Measurements from ENCODE around the gene TEKTIP1. TPM values are rescaled to one million over a fixed set of nuclear protein-coding genes. Genes with fewer than 3 reads are reported as not detected.

The TEKTIP1 gene
- total and polyA plus RNA-seq, 9 of the 15 experiments (the other 6 are each of a cell fraction or from before 2014, with no cell fraction given), result 0.66 TPM; not detected in 8

DNA sequence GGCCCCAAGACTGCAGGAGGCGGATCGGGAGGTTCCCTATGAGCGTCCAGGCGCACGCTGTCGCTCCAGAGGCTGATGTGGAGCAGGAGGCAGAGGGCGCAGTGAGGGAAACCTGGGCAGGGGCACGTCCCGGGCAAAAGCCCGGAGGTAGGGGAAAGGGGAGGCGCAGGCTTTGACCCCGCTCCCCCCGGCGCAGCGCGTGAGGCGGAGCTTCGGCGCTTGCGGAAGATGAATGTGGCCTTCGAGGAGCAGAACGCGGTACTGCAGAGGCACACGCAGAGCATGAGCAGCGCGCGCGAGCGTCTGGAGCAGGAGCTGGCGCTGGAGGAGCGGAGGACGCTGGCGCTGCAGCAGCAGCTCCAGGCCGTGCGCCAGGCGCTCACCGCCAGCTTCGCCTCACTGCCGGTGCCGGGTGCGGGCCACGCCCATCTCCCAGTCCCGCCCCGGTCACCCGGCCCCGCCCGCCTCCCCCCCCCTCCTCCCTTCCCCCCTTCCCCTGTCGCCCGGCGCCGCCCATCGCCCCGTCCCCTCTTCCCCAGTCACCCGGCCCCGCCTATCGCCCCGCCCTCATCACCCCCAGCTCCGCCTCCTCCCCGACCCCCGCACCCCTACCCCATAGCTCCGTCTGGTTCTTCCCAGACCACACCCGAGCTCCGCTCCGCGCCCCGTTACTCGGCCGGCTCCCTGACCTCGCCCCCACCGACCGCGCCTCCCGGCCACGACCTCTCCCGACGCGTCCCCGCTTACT, 37.9 kb downstream of the TEKTIP1 start (continued):
- TF ChIP-seq, protein P1, sequence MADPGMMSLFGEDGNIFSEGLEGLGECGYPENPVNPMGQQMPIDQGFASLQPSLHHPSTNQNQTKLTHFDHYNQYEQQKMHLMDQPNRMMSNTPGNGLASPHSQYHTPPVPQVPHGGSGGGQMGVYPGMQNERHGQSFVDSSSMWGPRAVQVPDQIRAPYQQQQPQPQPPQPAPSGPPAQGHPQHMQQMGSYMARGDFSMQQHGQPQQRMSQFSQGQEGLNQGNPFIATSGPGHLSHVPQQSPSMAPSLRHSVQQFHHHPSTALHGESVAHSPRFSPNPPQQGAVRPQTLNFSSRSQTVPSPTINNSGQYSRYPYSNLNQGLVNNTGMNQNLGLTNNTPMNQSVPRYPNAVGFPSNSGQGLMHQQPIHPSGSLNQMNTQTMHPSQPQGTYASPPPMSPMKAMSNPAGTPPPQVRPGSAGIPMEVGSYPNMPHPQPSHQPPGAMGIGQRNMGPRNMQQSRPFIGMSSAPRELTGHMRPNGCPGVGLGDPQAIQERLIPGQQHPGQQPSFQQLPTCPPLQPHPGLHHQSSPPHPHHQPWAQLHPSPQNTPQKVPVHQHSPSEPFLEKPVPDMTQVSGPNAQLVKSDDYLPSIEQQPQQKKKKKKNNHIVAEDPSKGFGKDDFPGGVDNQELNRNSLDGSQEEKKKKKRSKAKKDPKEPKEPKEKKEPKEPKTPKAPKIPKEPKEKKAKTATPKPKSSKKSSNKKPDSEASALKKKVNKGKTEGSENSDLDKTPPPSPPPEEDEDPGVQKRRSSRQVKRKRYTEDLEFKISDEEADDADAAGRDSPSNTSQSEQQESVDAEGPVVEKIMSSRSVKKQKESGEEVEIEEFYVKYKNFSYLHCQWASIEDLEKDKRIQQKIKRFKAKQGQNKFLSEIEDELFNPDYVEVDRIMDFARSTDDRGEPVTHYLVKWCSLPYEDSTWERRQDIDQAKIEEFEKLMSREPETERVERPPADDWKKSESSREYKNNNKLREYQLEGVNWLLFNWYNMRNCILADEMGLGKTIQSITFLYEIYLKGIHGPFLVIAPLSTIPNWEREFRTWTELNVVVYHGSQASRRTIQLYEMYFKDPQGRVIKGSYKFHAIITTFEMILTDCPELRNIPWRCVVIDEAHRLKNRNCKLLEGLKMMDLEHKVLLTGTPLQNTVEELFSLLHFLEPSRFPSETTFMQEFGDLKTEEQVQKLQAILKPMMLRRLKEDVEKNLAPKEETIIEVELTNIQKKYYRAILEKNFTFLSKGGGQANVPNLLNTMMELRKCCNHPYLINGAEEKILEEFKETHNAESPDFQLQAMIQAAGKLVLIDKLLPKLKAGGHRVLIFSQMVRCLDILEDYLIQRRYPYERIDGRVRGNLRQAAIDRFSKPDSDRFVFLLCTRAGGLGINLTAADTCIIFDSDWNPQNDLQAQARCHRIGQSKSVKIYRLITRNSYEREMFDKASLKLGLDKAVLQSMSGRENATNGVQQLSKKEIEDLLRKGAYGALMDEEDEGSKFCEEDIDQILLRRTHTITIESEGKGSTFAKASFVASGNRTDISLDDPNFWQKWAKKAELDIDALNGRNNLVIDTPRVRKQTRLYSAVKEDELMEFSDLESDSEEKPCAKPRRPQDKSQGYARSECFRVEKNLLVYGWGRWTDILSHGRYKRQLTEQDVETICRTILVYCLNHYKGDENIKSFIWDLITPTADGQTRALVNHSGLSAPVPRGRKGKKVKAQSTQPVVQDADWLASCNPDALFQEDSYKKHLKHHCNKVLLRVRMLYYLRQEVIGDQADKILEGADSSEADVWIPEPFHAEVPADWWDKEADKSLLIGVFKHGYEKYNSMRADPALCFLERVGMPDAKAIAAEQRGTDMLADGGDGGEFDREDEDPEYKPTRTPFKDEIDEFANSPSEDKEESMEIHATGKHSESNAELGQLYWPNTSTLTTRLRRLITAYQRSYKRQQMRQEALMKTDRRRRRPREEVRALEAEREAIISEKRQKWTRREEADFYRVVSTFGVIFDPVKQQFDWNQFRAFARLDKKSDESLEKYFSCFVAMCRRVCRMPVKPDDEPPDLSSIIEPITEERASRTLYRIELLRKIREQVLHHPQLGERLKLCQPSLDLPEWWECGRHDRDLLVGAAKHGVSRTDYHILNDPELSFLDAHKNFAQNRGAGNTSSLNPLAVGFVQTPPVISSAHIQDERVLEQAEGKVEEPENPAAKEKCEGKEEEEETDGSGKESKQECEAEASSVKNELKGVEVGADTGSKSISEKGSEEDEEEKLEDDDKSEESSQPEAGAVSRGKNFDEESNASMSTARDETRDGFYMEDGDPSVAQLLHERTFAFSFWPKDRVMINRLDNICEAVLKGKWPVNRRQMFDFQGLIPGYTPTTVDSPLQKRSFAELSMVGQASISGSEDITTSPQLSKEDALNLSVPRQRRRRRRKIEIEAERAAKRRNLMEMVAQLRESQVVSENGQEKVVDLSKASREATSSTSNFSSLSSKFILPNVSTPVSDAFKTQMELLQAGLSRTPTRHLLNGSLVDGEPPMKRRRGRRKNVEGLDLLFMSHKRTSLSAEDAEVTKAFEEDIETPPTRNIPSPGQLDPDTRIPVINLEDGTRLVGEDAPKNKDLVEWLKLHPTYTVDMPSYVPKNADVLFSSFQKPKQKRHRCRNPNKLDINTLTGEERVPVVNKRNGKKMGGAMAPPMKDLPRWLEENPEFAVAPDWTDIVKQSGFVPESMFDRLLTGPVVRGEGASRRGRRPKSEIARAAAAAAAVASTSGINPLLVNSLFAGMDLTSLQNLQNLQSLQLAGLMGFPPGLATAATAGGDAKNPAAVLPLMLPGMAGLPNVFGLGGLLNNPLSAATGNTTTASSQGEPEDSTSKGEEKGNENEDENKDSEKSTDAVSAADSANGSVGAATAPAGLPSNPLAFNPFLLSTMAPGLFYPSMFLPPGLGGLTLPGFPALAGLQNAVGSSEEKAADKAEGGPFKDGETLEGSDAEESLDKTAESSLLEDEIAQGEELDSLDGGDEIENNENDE (IDR thresholded peaks at IDR 0.05; ENCODE audit: low read depth, low read length), result no peak
- peak; percentile 54 for TF ChIP-seq FIP1L1 (IDR thresholded peaks at IDR 0.05; ENCODE audit: low read depth, low read length, poor library complexity, severe bottlenecking)
- no peak for TF ChIP-seq SMARCE1 (IDR thresholded peaks at IDR 0.05)
- TF ChIP-seq ZC3H11A (IDR thresholded peaks at IDR 0.05; ENCODE audit: low read depth, low read length), result no peak
- TF ChIP-seq, protein P2, sequence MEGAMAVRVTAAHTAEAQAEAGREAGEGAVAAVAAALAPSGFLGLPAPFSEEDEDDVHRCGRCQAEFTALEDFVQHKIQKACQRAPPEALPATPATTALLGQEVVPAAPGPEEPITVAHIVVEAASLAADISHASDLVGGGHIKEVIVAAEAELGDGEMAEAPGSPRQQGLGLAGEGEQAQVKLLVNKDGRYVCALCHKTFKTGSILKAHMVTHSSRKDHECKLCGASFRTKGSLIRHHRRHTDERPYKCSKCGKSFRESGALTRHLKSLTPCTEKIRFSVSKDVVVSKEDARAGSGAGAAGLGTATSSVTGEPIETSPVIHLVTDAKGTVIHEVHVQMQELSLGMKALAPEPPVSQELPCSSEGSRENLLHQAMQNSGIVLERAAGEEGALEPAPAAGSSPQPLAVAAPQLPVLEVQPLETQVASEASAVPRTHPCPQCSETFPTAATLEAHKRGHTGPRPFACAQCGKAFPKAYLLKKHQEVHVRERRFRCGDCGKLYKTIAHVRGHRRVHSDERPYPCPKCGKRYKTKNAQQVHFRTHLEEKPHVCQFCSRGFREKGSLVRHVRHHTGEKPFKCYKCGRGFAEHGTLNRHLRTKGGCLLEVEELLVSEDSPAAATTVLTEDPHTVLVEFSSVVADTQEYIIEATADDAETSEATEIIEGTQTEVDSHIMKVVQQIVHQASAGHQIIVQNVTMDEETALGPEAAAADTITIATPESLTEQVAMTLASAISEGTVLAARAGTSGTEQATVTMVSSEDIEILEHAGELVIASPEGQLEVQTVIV (CRISPR knock-in tag; IDR thresholded peaks at IDR 0.05; ENCODE audit: borderline replicate concordance), result no peak
- TF ChIP-seq, protein P3, sequence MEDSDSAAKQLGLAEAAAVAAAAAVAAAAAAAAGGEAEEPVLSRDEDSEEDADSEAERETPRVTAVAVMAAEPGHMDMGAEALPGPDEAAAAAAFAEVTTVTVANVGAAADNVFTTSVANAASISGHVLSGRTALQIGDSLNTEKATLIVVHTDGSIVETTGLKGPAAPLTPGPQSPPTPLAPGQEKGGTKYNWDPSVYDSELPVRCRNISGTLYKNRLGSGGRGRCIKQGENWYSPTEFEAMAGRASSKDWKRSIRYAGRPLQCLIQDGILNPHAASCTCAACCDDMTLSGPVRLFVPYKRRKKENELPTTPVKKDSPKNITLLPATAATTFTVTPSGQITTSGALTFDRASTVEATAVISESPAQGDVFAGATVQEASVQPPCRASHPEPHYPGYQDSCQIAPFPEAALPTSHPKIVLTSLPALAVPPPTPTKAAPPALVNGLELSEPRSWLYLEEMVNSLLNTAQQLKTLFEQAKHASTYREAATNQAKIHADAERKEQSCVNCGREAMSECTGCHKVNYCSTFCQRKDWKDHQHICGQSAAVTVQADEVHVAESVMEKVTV (CRISPR knock-in tag; IDR thresholded peaks at IDR 0.05), result no peak
- TF ChIP-seq, protein P4, sequence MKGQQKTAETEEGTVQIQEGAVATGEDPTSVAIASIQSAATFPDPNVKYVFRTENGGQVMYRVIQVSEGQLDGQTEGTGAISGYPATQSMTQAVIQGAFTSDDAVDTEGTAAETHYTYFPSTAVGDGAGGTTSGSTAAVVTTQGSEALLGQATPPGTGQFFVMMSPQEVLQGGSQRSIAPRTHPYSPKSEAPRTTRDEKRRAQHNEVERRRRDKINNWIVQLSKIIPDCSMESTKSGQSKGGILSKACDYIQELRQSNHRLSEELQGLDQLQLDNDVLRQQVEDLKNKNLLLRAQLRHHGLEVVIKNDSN (CRISPR knock-in tag; IDR thresholded peaks at IDR 0.05), result no peak
- TF ChIP-seq MEF2D (tag; conservative IDR thresholded peaks at IDR 0.05; ENCODE audit: low read depth), result no peak
- TF ChIP-seq ZNF239 (CRISPR knock-in tag; IDR thresholded peaks at IDR 0.05), result no peak
- TF ChIP-seq HEY1 (CRISPR knock-in tag; IDR thresholded peaks at IDR 0.05; ENCODE audit: borderline replicate concordance), result no peak
- TF ChIP-seq RBM39 (optimal IDR thresholded peaks at IDR 0.05; ENCODE audit: low read depth, low read length), result no peak

Measured in K562 (cell line).